ENCODE data around the gene CCDC167.

Gene CCDC167

DNA sequence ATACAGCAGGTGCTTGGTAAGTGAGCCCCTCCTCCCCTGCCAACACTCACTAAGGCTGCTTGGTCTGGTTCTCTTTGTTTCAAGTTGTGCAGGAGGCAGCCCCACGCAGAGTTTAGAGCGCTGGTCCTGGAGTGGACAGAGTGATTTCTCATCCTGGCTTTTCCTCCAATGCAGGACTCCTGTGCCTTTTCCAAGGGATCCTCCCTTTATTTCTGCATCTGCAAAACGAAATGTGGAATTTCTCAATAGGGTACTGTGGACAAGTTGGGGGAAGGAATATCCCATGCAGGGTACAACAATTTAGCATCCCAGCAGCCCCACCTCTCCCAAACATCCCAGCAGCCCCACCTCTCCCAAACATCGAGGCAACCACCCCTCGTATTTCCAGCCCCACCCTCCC lies 30.6 kb upstream of the CCDC167 start:
- no peak for DNase-seq (ENCODE audit: low read depth in 3 of 3, low spot score in 1 of 3)

DNA sequence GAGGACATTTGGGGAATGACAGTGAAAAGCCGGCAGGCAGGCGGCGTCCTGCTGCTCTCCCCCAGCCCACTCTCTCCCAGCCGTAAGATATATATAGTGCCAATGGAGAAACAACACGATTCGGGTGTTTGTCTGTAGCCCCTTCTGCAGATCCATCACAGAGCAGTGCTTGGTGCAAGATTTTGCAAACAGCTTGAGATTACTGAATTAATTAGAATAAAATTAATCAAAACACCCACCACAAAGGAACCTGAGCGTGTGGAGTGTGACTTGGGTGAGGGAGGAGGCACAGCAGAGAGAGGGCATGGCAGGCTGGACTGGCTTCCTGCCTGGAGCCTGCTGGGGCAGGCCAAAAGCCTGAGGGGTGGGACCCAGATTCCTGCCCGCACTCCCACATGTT lies 28.8 kb upstream of the CCDC167 start:
- DNase-seq (ENCODE audit: low read depth in 3 of 3, low spot score in 1 of 3), result no peak

DNA sequence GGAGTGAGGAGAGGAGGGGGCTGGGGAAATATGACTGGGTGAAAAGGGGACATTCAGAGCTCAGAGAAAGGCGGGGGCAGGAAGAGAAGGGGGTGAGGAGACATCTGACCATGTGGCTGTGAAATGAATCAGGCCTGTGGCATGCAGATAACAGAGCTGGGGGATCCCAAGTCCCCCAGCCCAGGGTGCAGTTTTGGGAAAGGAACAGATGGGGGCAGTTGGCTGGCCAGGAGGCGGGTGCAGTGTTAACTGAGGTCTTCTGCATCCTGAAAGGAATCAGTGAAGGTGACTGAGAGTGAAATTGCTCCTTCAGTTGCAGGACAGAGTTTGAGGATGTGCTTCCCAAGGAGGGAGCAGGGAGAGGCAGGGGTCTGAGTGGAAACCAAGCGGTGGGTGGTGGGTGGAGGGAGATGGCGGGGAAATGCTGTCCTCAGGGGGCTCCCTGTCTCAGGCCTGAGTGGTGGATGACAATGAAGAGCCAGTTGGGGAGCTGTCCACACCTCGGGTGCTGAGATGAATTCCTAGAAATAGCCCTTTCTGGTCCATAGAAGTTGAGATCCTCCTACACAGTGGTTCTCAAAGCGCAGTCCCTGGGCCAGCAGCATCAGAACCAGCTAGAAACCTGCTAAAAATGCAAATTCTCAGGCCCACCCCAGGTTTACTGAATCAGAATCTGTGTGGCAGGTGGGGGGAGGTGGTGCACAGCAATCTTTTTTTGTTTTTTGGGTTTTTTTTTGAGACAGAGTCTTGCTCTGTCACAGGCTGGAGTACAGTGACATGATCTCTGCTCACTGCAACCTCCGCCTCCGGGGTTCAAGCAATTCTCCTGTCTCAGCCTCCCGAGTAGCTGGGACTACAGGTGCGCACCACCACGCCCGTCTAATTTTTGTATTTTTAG lies 26.0 kb upstream of the CCDC167 start:
- no peak for DNase-seq (ENCODE audit: low read depth in 3 of 3, low spot score in 1 of 3)

DNA sequence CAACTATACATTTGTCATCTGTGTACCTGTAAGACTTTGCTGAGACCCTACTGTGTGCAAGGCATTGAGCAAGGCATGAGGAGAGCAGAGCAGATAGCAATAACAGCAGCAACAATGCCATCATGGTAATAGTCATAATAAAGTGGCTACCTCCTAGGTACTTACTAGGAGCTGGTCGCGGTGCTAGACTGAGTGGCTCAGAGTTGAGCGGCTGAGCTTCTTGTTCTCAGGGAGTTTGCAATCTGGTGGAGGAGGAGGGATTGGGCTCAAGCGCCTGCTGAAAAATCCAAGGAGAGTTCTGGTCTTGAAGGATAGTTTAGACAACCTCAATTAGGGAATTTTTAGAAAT lies 25.3 kb upstream of the CCDC167 start:
- DNase-seq (ENCODE audit: low read depth in 3 of 3, low spot score in 1 of 3), result no peak

DNA sequence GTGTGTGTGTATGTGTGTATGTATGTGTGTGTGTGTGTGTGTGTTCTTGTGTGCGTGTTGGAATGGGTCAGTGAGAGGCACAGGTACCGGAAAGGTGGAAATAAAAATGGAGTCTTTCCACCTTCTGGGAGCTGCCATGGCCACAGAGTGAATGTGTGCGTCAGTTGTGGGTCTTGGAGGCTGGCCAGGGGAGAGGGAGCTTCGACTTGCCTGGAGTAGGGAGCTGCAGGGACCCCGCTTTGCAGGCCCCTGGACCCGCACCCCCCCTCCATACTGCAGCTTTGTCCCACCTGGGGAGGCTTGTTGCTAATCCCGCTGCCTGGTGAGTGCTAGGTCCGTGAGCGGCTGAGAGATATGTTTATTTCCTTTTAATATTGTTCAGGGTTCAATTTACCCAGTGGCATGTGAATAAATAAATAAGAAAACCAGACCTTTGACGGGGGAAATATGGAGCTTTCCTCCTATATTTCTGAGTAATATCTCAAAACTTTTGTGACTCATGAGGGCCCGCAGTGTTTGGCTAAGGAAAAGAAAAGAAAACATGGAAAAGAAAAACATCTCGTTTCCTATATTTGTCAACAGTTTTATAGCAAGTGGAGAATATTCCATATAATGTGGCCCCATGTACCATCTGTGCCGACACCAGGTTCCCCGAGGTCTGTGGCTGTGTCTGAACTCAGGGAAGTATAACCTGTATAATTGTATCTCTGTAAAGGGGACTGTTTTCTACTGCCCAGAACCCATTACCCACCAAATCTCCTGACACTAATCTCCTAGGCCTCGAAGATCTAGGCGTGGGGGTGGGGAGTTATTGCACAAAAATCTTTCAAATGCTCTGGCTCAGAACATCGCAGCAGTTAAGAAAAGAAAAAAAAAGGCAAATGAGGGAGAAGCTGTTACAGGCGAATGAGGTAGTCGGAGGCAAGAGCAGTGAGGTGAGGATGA lies 24.6 kb upstream of the CCDC167 start:
- DNase-seq (ENCODE audit: low read depth in 3 of 3, low spot score in 1 of 3), result no peak

DNA sequence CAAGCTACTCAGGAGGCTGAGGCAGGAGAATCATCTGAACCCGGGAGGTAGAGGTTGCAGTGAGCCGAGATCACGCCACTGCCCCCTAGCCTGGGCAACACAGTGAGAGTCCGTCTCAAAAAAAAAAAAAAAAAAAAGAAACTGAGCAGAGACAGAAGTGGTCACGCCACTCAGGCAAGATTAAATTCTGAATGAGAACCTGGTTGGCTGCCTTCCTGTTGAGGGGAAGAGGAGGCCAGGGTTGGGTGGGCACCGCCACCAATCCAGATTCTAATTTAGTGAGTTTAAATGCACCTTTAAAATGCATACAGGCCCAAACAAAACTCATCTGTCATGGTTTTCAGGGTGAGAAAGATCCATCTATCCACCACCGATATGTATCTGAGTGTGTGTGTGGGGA lies 23.7 kb upstream of the CCDC167 start:
- no peak for DNase-seq (ENCODE audit: low read depth in 3 of 3, low spot score in 1 of 3)

DNA sequence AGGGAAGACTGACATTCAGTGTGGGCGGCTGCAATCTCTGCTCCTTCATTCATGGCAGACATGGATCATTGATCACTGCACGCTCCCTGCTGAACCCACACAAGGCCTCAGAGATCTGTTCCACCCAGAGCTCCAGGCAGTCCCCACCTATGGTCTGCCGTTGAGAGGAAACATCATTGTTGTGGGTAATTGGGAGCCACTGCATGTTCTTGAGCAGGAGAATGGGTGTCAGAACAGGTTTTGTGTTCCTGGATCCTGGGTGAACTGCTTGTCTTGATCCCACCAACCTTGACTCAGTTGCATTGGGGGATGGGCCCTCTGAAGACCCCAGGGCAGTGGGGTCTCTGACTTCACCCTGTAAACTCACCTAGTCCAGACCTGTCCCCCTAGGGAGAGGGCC lies 23.1 kb upstream of the CCDC167 start:
- no peak for DNase-seq (ENCODE audit: low read depth in 3 of 3, low spot score in 1 of 3)

DNA sequence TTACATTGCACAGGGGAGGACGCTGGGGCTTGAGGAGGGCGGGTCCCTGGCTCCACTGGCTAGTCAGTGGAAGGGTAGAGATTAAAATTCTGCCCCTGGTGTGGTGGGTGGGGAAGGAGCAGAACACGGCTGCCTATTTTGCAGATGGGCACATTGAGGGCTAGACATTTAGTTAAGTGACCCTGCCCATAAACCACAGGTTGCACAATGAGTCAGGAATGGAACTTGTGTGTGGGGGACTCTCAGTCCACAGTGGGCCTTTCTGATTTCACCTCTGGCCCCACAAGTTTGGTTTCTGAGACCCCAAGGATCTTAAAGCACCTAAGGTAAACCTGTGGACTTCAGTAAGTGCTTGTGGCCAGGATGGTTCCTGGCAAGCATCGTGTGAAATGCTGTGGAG lies 22.0 kb upstream of the CCDC167 start:
- no peak for DNase-seq (ENCODE audit: low read depth in 3 of 3, low spot score in 1 of 3)

DNA sequence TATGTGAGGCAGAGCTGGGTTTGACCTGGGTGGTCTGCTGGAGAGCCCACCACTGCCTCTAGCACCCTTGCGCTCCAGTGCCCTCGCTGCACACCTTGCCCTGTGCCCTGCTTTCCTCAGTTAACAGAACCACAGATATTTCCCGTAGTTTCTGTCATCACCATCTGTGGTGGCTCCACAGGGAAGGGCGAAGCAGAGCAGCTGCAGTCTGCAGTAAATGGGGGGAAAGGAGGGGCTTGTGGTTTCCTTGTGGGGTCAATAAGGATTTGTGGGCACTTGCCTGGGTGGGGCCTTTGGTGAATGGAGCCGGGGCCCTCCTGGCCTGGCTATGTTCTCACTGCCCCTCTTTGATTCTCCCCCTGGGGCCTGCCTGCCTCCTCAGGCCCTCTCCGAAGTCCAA lies 21.2 kb upstream of the CCDC167 start:
- no peak for DNase-seq (ENCODE audit: low read depth in 3 of 3, low spot score in 1 of 3)

DNA sequence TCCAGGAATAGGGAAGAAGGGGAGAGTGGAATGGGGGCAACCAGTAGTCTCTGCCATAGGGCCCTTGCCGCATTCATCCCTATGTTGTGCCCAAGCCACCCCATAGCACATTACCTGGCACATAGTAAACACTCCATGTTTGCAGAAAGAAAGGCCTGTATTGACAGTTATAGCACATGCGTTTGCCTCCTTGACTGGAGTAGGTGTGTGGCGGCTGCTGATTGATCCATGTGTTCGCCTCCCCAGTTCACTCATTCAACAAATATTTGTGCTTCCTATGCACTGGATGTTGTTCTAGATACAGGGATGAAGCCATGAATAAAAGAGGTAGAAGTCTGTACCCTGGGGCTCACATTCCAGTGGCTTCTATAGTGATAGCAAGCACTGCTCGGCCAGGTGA lies 19.8 kb upstream of the CCDC167 start:
- DNase-seq (ENCODE audit: low read depth in 3 of 3, low spot score in 1 of 3), result no peak

DNA sequence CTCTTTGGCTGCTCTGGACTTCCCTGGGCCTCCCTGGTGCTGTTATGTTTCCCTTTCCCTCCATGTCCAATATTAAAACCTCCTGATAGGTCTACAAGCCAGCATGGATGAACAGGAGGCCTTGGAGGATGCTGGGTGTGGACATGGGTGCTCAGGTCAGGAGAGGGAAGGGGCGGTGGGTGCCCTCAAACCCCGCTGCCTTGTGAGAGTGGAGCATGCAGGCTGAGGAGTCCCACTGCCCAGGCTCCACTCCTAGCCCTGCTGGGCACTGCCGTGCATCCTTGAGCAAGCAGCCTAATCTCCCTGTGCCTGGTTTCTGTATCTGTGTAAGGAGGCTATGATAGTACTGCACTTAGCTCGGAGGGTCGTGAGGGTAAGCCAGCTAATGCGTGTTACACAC lies 18.4 kb upstream of the CCDC167 start:
- DNase-seq (ENCODE audit: low read depth in 3 of 3, low spot score in 1 of 3), result no peak

DNA sequence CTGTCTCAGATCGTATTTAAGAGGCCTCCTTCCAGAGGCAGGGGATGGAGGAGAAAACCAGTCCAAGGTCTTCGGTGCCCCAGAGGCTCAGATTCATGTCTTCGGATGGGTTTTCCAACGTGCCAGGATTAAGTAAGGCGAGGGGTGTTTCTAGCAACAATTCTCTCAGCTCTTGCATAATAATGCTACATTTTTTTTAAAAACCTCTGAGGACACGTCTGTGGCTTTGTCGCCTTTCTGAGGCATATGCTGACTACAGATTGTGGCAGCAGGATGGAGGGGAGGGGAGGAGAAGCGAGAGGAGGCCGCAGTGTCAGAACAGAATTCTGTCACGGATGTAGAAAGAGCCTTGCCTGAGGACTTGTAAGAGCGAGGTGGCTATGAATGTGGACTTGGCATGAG lies 17.7 kb upstream of the CCDC167 start:
- peak; percentile 39 to 48 (median 42) for DNase-seq (ENCODE audit: low read depth in 3 of 3, low spot score in 1 of 3)

DNA sequence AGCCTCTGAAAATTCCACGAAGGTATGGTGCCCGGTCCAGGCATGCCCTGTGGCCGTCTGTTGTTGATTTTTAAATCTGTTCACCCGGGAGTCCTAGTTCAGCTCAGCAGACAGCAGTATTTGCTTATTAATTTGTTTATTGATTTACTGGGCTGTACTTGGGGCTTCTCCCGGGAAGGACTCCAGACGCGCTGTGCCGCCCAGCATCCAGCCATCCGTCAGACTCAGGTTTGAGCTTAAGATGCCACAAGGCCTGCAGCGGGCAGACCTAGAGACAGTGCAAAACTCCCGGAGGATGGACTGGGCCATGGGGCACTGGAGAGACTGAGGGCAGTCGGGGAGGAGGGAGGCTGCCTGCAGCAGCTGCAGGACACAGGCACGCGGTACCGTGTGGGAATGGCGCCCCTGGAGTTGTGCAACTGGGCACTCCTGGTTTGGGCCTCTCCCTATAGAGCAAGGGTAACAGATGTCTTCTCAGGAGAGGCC lies 17.3 kb upstream of the CCDC167 start:
- no peak for DNase-seq (ENCODE audit: low read depth in 3 of 3, low spot score in 1 of 3)

DNA sequence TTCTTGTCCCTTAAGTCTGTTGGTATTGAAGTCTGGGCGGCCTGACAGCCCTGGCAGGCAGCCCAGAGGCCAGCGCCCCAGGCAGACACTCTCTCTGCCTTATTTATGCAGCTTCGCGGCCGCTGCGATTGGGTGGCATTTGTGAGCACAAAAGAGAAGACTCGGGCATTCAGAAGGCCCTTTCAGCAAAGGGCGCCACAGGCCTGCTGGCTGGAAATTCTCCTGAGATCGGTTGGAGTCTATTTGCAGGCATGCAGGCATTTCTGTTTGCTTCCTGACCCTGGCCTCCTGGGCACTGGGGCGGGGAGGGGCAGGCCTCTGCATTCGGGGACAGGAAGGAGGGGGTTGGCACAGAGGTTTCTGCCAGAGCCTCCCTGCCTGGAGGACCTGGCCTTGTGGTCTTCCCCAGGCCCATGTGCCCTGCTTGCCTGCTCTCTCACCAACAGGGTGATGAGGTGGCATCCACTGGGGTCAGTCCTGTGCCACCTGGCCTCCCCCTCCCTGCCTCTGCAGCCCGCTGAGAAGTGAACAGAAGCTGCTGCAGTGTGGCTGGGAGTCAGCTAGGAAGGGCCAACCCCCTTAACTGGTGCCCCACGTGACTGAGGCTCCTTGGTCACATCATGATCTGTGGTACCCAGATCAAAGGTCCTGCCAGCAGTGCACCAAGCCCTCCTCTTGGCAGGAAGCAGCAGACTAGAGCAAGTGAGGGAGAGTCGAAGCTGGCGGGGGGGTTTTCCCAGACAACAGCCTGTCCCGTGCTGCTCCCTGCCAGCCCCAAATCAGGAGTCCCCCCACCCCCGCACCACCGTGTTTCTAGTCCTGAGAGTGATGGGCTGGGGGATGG lies 16.6 kb upstream of the CCDC167 start:
- DNase-seq (ENCODE audit: low read depth in 3 of 3, low spot score in 1 of 3), result peak; percentile 76 to 80 (median 79)

DNA sequence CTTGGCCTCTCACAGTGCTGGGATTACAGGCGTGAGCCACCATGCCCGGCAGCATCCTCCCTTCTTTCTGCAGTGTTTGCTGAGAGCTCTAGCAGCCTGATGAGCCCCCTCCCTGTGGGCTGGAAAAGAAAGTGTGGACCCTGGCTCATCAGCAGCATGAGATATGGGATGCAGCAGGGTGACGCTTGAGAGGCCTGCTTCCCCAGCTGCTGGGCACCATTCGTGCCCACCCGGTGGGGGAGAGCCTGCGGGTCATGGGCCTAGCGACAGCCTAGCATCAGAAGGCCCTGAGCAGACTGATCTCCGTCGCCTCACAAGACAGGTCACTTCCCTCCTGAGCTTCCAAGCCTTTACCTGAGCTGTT lies 16.0 kb upstream of the CCDC167 start:
- DNase-seq (ENCODE audit: low read depth in 3 of 3, low spot score in 1 of 3), result no peak

DNA sequence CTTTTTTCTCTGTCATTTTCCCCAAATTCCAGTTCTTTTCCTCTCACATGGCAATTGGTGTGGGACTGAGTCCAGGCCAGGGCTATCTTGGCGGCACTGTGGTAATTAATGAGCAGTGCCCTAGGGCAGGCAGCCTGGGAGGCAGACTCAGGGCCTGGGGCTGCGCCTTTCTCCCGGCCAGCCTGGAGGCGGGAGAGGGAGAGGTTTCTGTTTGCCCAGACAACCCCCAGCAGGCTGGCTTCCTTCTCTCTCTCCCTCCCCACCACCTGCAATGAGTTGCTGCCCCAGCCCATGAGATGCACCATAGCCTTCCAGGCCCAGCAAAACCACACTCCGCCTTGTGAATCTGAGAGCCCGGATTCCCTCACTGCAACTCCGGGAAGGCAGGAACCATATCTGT lies 15.1 kb upstream of the CCDC167 start:
- DNase-seq (ENCODE audit: low read depth in 3 of 3, low spot score in 1 of 3), result no peak

DNA sequence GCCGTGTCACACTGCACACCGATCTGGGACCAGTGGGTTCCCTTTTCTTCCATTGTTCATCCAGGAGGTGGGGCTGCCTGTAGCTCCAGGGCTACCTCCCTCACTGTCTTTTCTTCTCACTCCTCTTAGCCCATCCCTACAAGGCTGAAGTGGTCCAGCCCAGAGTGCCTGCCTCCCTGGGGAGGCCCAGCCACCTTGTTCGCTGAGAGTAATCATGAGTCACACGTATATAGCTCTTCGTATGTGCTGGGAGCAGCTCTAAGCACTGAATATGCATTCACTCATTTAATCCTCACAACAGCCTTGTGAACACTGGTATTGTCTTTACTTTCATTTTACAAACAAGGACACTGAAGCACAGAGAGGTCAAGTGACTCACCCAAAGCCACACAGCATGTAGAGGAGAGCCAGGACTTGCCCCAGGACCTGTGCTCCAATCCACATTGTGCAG lies 14.7 kb upstream of the CCDC167 start:
- no peak for DNase-seq (ENCODE audit: low read depth in 3 of 3, low spot score in 1 of 3)

DNA sequence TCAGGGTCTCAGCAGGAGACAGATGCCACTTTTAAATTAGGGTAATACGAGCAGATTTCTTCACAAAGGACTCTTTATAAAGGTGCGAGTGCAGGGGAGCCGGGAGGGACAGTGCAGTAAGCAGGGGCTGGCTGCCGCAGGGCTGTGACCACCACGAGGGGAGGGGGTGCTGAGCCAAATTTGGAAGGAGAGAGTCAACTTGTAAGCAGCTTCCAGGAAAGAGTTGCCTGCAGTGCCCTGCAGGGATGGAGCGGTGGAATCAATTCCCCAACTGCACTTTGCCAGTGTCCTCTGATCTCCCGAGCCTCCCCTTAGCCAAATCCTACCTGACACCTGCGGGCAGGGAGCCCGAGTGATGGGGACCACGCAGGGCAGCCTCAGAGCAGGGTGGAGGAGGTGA lies 13.9 kb upstream of the CCDC167 start:
- no peak for DNase-seq (ENCODE audit: low read depth in 3 of 3, low spot score in 1 of 3)

DNA sequence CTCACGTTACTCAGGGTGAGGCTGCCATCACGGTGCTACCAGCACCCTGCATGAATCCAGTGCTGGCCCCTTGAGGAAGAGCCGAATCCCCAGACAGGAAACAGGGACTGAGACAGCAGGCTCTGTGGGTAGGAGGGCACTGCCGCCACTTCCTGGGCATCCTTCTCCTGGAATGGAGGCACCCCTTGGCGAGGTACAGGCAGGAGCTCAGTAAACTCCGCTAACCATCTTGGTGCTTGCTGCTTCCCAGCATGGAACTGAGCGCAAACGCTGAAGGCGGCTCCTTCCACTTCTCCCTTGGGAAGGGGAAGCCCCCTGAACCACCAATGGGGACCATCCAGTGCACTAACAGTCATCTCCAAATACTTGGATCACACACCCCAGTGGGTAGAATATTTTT lies 13.5 kb upstream of the CCDC167 start:
- DNase-seq (ENCODE audit: low read depth in 3 of 3, low spot score in 1 of 3), result no peak

DNA sequence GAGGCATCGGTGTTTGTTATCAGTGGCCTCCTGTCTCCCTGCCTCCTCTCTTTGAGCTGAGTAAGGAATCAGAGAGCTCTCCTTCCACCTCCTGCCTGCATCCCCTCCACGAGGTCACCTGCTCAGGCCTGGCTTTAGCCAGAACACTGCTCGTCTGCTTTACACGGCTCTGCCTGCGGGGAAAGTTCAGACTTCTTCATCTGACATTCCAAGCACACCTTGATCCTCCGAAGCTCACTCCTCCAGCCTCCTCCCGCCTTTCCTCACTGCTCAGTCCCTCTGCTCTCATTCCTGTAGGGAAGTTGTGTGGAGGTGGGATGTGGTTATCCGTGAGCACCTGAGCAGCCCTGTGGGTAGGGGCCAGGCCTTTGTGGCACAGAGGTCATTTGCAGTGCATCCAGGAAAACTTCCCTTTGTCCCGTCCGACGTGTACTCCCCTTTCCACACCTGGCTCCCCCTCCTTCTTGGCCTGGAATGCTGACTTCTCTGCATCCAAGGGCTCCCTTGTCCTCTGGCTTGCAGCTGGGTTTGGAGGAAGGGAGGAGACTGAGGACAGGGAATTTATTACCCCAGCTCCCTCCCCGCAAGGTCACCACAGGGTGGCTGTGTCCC lies 12.8 kb upstream of the CCDC167 start:
- no peak for DNase-seq (ENCODE audit: low read depth in 3 of 3, low spot score in 1 of 3)

DNA sequence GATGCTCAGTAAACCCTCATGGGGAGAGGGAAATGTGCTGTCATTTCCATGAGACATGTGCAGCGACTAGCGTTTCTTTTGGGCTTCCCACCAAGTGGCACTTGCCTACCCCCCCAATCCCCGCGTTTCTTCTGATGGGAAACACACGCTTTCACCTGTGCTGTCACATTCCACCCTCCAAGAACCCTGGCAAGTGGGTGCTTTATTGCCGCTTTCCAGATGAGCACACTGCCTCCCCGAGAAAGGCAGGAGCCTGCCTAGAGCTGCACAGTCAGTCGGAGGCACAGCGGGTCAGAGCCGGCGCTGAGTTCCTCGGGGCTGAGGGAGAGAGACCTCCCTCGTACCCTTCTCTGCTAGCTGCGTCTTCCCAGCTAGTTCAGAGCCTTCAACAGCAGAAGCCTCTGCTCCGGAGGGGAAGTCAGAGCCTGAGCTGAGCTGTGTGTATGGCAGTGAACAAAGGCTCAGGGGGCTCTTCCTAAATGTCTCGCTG lies 12.3 kb upstream of the CCDC167 start:
- no peak for DNase-seq (ENCODE audit: low read depth in 3 of 3, low spot score in 1 of 3)
